ENCODE data around the gene KCNIP4. TPM values are rescaled to one million over a fixed set of nuclear protein-coding genes. Genes with fewer than 3 reads are reported as not detected.

The KCNIP4 gene
- total RNA-seq, 1 donor from 2014 or later, result 0.59 TPM

- TF ChIP-seq CTCF (IDR thresholded peaks at IDR 0.05; ENCODE audit: insufficient read depth, low read depth, low read length), result no peak
- no peak for TF ChIP-seq EZH2 (IDR thresholded peaks at IDR 0.05; ENCODE audit: insufficient read depth, low read length)
- Histone ChIP-seq H3K36me3 (ENCODE audit: insufficient read depth, low read length) (no peaks in the 10 kb centered on the region), H4K20me1 (ENCODE audit: insufficient read depth, low read length) (no peaks in the 10 kb centered on the region), H3K9me3 (ENCODE audit: insufficient read depth, low read depth, low read length) (no peaks in the 10 kb centered on the region), H3K9ac (ENCODE audit: low read length) (no peak overlapping the region), H2AFZ (ENCODE audit: low read depth, low read length) (no peak overlapping the region), H3K79me2 (ENCODE audit: insufficient read depth, low read length) (no peaks in the 10 kb centered on the region), H3K4me1 (ENCODE audit: insufficient read depth, low read length) (no peaks in the 10 kb centered on the region), H3K27ac (ENCODE audit: low read depth, low read length) (no peak overlapping the region), H3K27me3 (ENCODE audit: insufficient read depth, low read length) (no peaks in the 10 kb centered on the region), H3K4me2 (ENCODE audit: low read length) (no peak overlapping the region), H3K4me3 (ENCODE audit: insufficient read depth, low read depth, low read length) (no peak overlapping the region)
- DNase-seq (ENCODE audit: low read depth), result no peak
- Mint-ChIP-seq H3K4me3 (ENCODE audit: unreplicated experiment) (no peak overlapping the region), H3K27me3 (ENCODE audit: low read depth, unreplicated experiment) (peaks cover 5% of the 10 kb centered on the region), H3K36me3 (ENCODE audit: low read depth, unreplicated experiment) (no peaks in the 10 kb centered on the region), H3K4me1 (ENCODE audit: low read depth, unreplicated experiment) (no peaks in the 10 kb centered on the region), H3K9me3 (ENCODE audit: unreplicated experiment) (no peaks in the 10 kb centered on the region), H3K27ac (ENCODE audit: unreplicated experiment) (no peak overlapping the region)
- FAIRE-seq, result no peak
Measured at GRCh38 chr4:21090094-21090666, 858.4 kb downstream of the KCNIP4 start.

- no peak for TF ChIP-seq CTCF (IDR thresholded peaks at IDR 0.05; ENCODE audit: insufficient read depth, low read depth, low read length)
- TF ChIP-seq EZH2 (IDR thresholded peaks at IDR 0.05; ENCODE audit: insufficient read depth, low read length), result no peak
- Histone ChIP-seq H3K4me3 (ENCODE audit: insufficient read depth, low read depth, low read length) (no peak overlapping the region), H3K9me3 (ENCODE audit: insufficient read depth, low read depth, low read length) (no peaks in the 10 kb centered on the region), H3K4me2 (ENCODE audit: low read length) (no peak overlapping the region), H3K79me2 (ENCODE audit: insufficient read depth, low read length) (no peaks in the 10 kb centered on the region), H3K27ac (ENCODE audit: low read depth, low read length) (no peak overlapping the region), H3K4me1 (ENCODE audit: insufficient read depth, low read length) (no peaks in the 10 kb centered on the region), H2AFZ (ENCODE audit: low read depth, low read length) (no peak overlapping the region), H4K20me1 (ENCODE audit: insufficient read depth, low read length) (no peaks in the 10 kb centered on the region), H3K9ac (ENCODE audit: low read length) (no peak overlapping the region), H3K27me3 (ENCODE audit: insufficient read depth, low read length) (no peaks in the 10 kb centered on the region), H3K36me3 (ENCODE audit: insufficient read depth, low read length) (no peaks in the 10 kb centered on the region)
- Mint-ChIP-seq H3K4me1 (ENCODE audit: low read depth, unreplicated experiment) (peaks cover 2% of the 10 kb centered on the region), H3K9me3 (ENCODE audit: unreplicated experiment) (no peaks in the 10 kb centered on the region), H3K4me3 (ENCODE audit: unreplicated experiment) (no peak overlapping the region), H3K27me3 (ENCODE audit: low read depth, unreplicated experiment) (no peaks in the 10 kb centered on the region), H3K36me3 (ENCODE audit: low read depth, unreplicated experiment) (no peaks in the 10 kb centered on the region), H3K27ac (ENCODE audit: unreplicated experiment) (no peak overlapping the region)
- FAIRE-seq, result no peak
- DNase-seq (ENCODE audit: low read depth), result no peak
Measured at GRCh38 chr4:21083413-21083812, 865.2 kb downstream of the KCNIP4 start.

GRCh38 chr4:21077967-21078366, 870.6 kb downstream of the KCNIP4 start:
- peaks cover under 1% of the 10 kb centered on the region for H3K9me3 Mint-ChIP-seq (ENCODE audit: unreplicated experiment)
- H3K36me3 Mint-ChIP-seq (ENCODE audit: low read depth, unreplicated experiment), result no peaks in the 10 kb centered on the region
- no peaks in the 10 kb centered on the region for H3K27me3 ChIP-seq (ENCODE audit: insufficient read depth, low read length)
- H3K4me1 Mint-ChIP-seq (ENCODE audit: low read depth, unreplicated experiment), result peaks cover 7% of the 10 kb centered on the region
- no peaks in the 10 kb centered on the region for H3K79me2 ChIP-seq (ENCODE audit: insufficient read depth, low read length)
- H3K4me1 ChIP-seq (ENCODE audit: insufficient read depth, low read length), result no peaks in the 10 kb centered on the region
- TF ChIP-seq CTCF (IDR thresholded peaks at IDR 0.05; ENCODE audit: insufficient read depth, low read depth, low read length) (no peak), EZH2 (IDR thresholded peaks at IDR 0.05; ENCODE audit: insufficient read depth, low read length) (no peak)
- H3K27me3 Mint-ChIP-seq (ENCODE audit: low read depth, unreplicated experiment), result no peaks in the 10 kb centered on the region
- peak overlapping the region; percentile 0 for H3K27ac Mint-ChIP-seq (ENCODE audit: unreplicated experiment)
- H3K4me3 ChIP-seq (ENCODE audit: insufficient read depth, low read depth, low read length), result no peak overlapping the region
- FAIRE-seq (no peak), DNase-seq (ENCODE audit: low read depth) (no peak)
- no peak overlapping the region for H3K27ac ChIP-seq (ENCODE audit: low read depth, low read length)
- H3K9ac ChIP-seq (ENCODE audit: low read length), result no peak overlapping the region
- H3K9me3 ChIP-seq (ENCODE audit: insufficient read depth, low read depth, low read length), result no peaks in the 10 kb centered on the region
- no peak overlapping the region for H3K4me3 Mint-ChIP-seq (ENCODE audit: unreplicated experiment)
- H3K36me3 ChIP-seq (ENCODE audit: insufficient read depth, low read length), result no peaks in the 10 kb centered on the region
- H4K20me1 ChIP-seq (ENCODE audit: insufficient read depth, low read length), result no peaks in the 10 kb centered on the region
- no peak overlapping the region for H3K4me2 ChIP-seq (ENCODE audit: low read length)
- H2AFZ ChIP-seq (ENCODE audit: low read depth, low read length), result no peak overlapping the region
